ENCODE data around the gene SLC10A7. TPM values are rescaled to one million over a fixed set of nuclear protein-coding genes. Genes with fewer than 3 reads are reported as not detected.

Gene SLC10A7
- total RNA-seq, 2 experiments from 2014 or later, result 8.7 to 9.9 TPM

GRCh38 chr4:146381263-146381872 is 140.4 kb downstream of the SLC10A7 start:
- intact Hi-C loops (cut with DNase I, micrococcal nuclease), result no loop called here
- no peak for ATAC-seq (ENCODE audit: poor library complexity)
- ChIA-PET POLR2A (no interaction called here), CTCF (interaction anchor here (0.7 kb wide), 1 partner anchor 17 kb away, joined by 3 read pairs; no protein-coding TSS in a partner anchor)
- H3K27me3 ChIP-seq (ENCODE audit: control insufficient read depth in 1 of 2, insufficient read depth in 2 of 2, low read length in 2 of 2), result no peaks in the 10 kb centered on the region
- H3K36me3 ChIP-seq (ENCODE audit: insufficient read depth, low read length), result no peaks in the 10 kb centered on the region
- DNase-seq, result no peak
- Mint-ChIP-seq H3K4me1 (ENCODE audit: low read depth) (no peaks in the 10 kb centered on the region), H3K4me3 (no peak overlapping the region), H3K27me3 (no peaks in the 10 kb centered on the region), H3K27ac (no peak overlapping the region), H3K36me3 (ENCODE audit: low read depth) (no peaks in the 10 kb centered on the region), H3K9me3 (no peaks in the 10 kb centered on the region)
- no peak overlapping the region for H3K4me3 ChIP-seq (ENCODE audit: low read length)
- H3K4me1 ChIP-seq (ENCODE audit: insufficient read depth, low read length), result no peaks in the 10 kb centered on the region
- no peak for TF ChIP-seq CTCF (IDR thresholded peaks at IDR 0.05)
- H3K27ac ChIP-seq (ENCODE audit: low read depth in 1 of 2, low read length in 2 of 2), result no peak overlapping the region
- no peaks in the 10 kb centered on the region for H3K9me3 ChIP-seq (ENCODE audit: control insufficient read depth in 1 of 2, insufficient read depth in 1 of 2, low read length in 2 of 2)

- ChIA-PET POLR2A (no interaction called here), CTCF (no interaction called here)
- no peaks in the 10 kb centered on the region for H3K9me3 ChIP-seq (ENCODE audit: control insufficient read depth in 1 of 2, insufficient read depth in 1 of 2, low read length in 2 of 2)
These were observed 142.0 kb downstream of the SLC10A7 start for GRCh38 chr4:146379744-146380143.

DNA sequence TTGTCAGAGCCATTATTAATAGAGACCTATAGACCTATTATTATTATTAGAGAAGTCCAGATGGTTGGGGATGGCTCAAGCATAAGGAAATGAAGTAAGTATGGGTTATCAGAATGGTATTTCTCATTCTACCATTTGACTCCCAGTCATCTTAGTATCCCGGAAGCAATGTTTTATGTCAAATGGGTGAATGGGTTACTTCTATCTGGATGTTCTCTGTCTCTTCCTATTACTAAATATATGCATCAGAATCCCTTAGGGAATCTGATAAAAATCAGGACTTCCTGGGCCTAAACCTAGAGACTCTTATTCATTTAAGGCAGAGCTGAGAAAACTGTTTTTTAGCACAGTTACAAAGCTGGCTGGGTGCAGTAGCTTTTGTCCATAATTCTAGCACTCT is 149.9 kb downstream of the SLC10A7 start:
- POLR2A ChIA-PET, result no interaction called here
- ATAC-seq (ENCODE audit: poor library complexity) (no peak), DNase-seq (no peak)
- no peak overlapping the region for H3K4me3 Mint-ChIP-seq
- Histone ChIP-seq H3K27ac (ENCODE audit: low read depth in 1 of 2, low read length in 2 of 2) (no peak overlapping the region), H3K4me1 (ENCODE audit: insufficient read depth, low read length) (no peaks in the 10 kb centered on the region), H3K27me3 (ENCODE audit: control insufficient read depth in 1 of 2, insufficient read depth in 2 of 2, low read length in 2 of 2) (no peaks in the 10 kb centered on the region), H3K36me3 (ENCODE audit: insufficient read depth, low read length) (no peaks in the 10 kb centered on the region), H3K4me3 (ENCODE audit: low read length) (no peak overlapping the region), H3K9me3 (ENCODE audit: control insufficient read depth in 1 of 2, insufficient read depth in 1 of 2, low read length in 2 of 2) (no peaks in the 10 kb centered on the region)
- no peak overlapping the region for H3K27ac Mint-ChIP-seq
- H3K9me3 Mint-ChIP-seq, result no peaks in the 10 kb centered on the region
- TF ChIP-seq CTCF (IDR thresholded peaks at IDR 0.05), result no peak
- peaks cover 4% of the 10 kb centered on the region for H3K4me1 Mint-ChIP-seq (ENCODE audit: low read depth)
- CTCF ChIA-PET, result no interaction called here
- intact Hi-C loops (cut with DNase I, micrococcal nuclease), result no loop called here
- peaks cover 3% of the 10 kb centered on the region for H3K36me3 Mint-ChIP-seq (ENCODE audit: low read depth)
- H3K27me3 Mint-ChIP-seq, result no peaks in the 10 kb centered on the region

More at GRCh38 chr4:146379744-146380143, 142.0 kb downstream of the SLC10A7 start:
- H3K27me3 ChIP-seq (ENCODE audit: control insufficient read depth in 1 of 2, insufficient read depth in 2 of 2, low read length in 2 of 2), result no peaks in the 10 kb centered on the region
- no peak overlapping the region for H3K27ac Mint-ChIP-seq
- DNase-seq (no peak), ATAC-seq (ENCODE audit: poor library complexity) (no peak)
- no peak overlapping the region for H3K4me3 Mint-ChIP-seq
- no peak overlapping the region for H3K4me3 ChIP-seq (ENCODE audit: low read length)
- no peak for TF ChIP-seq CTCF (IDR thresholded peaks at IDR 0.05)
- H3K4me1 ChIP-seq (ENCODE audit: insufficient read depth, low read length), result no peaks in the 10 kb centered on the region
- no peaks in the 10 kb centered on the region for H3K36me3 ChIP-seq (ENCODE audit: insufficient read depth, low read length)
- H3K27ac ChIP-seq (ENCODE audit: low read depth in 1 of 2, low read length in 2 of 2), result no peak overlapping the region
- H3K9me3 Mint-ChIP-seq, result no peaks in the 10 kb centered on the region
- no peaks in the 10 kb centered on the region for H3K27me3 Mint-ChIP-seq
- intact Hi-C loops (cut with DNase I, micrococcal nuclease), result no loop called here
- H3K4me1 Mint-ChIP-seq (ENCODE audit: low read depth), result no peaks in the 10 kb centered on the region
- no peaks in the 10 kb centered on the region for H3K36me3 Mint-ChIP-seq (ENCODE audit: low read depth)

Measured in CD4-positive, alpha-beta T cell (primary cell).